LHCN-M2 (cell line): ENCODE results near the gene VAV2. TPM values are rescaled to one million over a fixed set of nuclear protein-coding genes. Genes with fewer than 3 reads are reported as not detected.

Experiments used
- DNase-seq: peaks from one replicate; pipeline ENCODE4 v3.0.0-alpha.2; 2012; ENCODE audit warnings: low read depth
- total RNA-seq: library from RNA; depleted of rRNA; stranded (reverse); fragments of >200 nt; gene quantifications from 2 replicates; pipeline ENCODE4 v1.2.3, GENCODE V29; 2014

Gene VAV2
- total RNA-seq, 1 experiment from 2014 or later, result 13.0 TPM

- DNase-seq, result no peak
Observed at GRCh38 chr9:134027561-134027960, 35.4 kb upstream of the VAV2 start.

GRCh38 chr9:134026981-134027380 lies 34.9 kb upstream of the VAV2 start:
- no peak for DNase-seq

DNA sequence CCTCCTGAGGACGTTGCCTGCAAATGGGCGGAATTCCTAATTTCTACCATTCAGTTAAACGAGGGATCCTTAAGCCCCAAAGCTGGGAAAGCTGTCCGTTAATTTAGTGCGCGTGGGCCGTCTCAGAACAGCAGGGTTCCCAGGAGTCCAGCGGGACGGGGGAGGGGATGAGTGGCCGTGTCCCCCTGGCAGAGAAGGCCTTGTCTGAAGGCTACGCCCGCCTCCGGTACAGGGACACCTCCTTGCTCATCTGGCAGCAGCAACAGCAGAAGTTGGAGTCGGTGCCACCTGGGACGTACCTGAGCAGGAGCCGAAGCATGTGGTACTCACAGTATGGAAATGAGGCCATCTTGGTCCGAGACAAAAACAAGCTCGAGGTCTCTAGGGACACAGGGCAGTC lies 34.5 kb upstream of the VAV2 start:
- DNase-seq, result no peak

DNA sequence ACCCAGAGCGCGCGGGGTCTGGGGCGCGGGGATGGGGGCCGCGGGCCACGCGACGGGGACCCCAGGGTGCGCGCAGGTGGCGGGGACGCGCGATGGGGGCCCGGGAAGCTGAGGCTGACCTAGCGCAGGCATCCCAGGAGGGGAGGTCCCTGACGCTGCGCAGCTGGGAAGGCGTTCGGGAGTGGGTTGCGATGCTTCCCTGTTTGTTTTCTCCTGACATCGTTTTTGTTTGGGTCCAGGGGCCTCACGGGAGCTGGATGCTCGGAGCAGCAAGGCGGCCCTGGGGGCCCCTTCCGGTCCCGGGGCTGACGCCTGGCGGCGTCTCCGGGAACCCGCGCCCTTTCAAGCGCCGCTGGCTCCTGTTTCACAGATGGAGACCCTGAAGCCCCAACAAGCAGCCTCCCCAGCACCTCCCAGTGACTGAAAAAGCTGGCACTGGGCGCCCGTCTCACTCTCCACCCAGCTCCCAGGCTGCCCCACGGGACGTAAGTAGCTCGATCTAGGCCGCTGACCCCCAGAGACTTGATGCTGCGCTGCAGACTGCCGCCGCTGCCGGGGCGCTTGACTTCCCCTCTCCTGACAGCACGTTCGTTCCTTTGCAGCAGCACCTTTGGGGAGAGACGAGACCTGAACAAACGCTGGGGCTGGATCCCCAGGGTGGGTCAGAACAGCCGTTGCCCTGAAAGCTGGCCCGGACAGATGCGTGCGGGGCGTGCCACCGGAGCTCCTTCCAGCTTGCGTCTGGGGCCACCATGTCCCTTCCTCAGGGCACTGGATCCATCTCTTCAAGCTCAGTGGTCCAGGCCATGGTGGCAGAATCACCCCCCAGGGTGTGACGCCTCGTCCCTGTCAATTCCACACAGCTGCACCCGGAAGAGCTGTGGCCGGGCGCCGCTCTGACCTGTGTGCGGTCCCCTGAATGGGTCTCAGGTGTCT lies 33.8 kb upstream of the VAV2 start:
- peak; percentile 22 for DNase-seq

DNA sequence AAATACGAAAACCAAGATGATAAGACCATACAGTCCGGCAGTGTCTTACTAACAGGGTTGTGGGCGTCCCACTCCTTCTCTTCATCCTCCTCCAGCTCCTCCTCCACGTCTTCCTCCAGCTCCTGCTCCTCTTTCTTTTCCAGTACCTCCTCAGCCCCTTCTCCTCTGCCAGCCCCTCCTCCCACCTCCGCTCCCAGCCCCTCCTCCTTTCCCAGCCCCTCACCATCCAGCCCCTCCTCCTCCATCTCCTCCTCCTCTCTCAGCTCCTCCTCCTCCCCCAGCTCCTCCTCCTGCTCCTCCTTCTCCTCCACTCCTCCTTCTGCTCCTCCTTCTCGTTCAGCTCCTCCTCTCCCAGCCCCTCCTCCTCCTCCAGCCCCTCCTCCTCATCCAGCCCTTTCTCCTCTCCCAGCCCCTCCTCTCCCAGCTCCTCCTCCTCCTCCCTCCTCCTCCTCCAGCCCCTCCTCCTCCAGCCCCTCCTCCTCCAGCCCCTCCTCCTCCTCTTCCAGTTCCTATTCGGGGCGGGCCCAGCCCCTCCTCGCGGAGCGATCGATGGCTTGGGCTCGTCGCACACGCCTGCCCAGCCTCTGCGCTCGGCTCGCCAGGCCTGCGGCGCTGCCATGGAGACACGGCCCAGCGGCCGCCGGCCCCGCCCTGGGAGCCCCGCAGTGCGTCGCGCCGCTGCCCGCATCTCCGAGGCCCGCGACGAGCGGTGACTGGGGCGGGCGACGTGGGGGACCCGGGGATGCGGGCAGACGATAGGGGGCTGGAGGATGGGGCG lies 32.9 kb upstream of the VAV2 start, which contains the start of gene BRD3OS:
BRD3OS (plus strand) TSS at position 654 of the 778 bp plus-strand sequence. CDS start 1,267 bp downstream, outside the sequence.
- peak; percentile 97 for DNase-seq

DNA sequence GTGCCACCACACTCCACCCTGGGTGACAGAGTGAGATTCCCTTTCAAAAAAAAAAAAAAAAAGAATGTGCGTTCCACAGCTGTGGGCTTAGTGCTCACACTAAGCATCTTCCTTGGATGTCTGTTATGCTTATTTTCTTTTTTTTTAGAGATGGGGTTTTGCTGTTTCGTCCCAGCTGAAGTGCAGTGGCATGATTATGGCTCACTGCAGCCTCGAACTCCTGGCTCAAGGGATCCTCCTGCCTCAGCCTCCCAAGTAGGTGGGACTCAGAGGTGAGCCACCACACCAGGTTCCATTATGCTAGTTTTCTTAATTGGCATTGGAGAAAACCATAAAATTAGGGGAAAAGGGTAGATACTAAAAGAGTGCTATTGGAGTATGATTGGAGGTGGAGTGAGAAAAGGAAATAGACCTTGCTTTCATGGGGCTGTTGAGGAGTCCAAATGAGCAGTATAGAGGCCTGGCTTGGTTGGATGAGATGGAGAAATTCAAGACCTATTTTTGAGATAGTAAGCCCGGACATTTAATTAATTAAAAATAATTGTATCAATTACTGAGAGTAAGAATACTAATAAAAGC lies 32.2 kb upstream of the VAV2 start:
- DNase-seq, result no peak

DNA sequence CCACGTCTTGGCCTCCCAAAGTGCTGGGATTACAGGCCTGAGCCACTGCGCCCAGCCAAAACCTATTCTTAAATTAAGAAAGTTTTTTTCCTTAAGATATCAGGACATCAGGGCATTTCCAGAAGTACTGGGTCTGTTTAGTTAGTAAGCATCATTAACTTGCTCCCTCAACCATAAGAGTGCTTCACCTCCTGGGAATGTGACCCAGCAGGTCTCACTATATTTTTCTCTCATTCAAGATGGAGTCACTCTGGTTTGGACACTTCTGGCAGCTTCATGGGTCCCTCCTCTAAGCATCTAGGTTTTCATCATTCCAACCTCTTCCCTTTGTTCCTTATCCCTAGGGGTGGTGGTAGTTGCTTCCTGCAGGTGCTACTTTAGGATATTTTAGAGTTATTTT lies 22.8 kb upstream of the VAV2 start:
- DNase-seq, result no peak

DNA sequence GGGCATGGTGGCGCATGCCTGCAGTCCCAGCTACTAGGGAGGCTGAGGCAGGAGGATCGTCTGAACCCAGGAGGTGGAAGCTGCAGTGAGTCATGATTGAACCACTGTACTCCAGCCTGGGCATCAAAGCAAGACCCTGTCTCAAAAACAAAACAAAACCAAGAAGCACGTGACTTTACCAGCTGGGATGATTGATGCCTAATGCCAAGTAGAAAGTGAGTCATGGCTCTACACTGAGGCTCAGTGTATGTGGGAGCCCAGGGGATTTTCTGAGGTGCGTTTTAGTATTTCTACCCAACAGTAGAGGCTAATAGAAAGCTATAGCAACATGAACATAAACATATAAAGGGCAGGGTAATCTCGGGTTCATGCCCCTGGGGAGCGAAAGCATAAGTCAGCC lies 19.3 kb upstream of the VAV2 start:
- peak; percentile 20 for DNase-seq

GRCh38 chr9:134010310-134011173 lies 18.4 kb upstream of the VAV2 start:
- DNase-seq, result peak; percentile 39

DNA sequence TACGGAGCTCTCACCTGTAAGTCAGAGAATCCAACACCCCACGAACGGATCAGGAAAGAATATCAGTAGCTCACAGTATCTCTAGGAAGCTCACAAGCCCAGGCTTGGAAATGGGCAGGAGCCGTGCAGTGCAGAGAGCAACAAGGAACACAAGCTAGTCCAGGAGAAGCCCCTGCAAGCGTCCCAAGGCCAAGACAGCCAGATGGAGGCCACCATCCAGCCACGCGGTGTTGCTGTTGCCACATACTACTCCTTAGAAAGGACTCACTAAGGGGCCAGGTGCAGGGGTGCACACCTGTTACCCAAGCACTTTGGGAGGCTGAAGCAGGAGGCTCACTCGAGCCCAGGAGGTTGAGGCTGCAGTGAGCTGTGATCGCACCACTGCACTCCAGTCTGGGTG lies 15.4 kb upstream of the VAV2 start:
- DNase-seq, result no peak

DNA sequence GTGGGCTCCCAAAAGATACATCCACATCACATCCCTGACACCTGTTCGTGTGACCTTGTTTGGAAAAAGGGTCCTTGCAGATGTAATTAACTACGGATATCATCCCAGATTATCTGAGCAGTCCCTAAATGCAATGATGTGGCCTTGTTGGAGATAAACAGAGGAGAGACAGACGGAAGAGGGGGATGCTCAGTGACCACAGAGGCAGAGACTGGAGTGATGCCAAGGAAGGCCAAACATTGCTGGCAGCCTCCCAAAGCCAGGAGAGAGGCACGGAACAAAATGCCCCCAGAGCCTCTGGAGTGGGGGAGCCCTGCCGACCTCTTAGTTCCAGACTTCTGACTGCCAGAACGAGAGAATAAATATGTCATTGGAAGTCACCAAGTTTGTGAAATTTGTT lies 15.0 kb upstream of the VAV2 start:
- no peak for DNase-seq

DNA sequence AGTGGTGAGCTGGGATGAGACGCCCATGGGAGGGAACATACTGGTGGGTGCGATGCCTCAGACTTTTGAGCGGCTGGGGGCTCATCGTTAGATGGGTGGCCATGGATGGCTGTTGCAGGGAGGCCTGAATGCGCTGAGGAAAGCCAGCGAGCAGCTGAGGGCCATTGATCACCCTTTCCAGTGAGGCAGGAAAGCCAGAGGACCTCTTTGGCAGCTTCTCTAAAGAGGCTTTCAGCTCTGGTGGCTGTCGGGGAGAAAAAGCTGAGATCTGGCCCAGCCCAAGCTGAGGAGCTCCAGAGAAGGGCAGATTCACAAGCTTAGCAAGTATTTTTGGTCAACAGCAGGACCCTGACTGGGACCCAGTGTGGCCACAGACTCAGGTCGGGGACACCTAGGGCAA lies 13.3 kb upstream of the VAV2 start:
- DNase-seq, result no peak

DNA sequence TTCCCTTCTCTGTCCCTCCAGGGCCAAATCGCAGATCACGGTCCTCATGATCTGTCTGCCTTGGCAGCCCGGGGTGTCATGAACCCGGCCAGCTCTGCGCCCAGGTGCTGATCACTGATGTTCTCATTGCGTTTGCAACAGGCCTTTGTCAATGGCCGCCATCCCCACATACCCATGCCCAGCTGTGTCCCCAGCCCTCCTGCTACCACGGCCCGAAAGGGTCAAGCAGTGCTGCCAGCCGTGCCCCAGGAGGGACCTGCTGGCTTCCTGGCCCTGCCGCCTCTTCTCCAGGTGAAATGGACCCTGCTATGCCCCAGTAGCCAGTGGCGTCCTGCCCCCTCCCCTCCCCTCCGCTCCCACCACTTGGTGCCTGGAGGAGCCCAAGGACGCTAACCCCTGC lies 12.8 kb upstream of the VAV2 start:
- no peak for DNase-seq

DNA sequence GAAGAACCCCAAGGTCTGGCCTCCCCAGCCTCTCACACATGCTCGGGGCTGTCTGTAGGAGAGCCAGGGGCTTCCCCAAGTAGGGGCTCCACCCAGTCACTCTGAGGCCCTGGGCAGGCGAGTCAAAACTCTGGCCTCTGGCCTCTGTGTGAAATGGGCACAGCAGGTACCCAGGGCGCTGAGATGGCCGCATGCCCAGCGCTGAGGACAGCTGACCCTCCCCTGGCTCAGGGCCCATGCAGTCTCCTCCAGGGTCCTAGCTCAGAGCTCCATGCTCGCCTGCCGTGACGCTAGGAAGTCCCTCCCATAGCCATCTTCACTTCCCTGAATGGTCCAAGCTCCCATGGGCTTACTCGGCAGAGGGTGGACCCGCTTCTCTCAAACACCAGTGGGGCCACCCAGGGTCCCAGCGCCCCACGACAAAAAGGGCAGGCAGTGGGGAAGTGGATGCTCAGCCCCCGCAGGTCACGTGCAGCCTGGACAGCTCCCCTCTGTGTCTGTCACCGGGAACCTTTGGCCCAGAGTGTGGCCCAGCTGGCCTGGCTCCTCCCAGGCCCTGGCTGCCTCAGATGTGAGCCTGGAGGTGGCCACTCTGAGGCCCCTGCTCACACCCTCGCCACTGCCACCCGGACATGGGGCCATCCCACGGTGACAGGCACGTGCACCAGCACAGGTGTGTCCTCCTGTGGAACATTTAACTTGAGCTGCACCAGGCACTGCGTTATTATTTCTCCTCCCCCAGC lies 12.2 kb upstream of the VAV2 start:
- DNase-seq, result no peak

- no peak for DNase-seq
Observed at GRCh38 chr9:134003237-134003636, 11.1 kb upstream of the VAV2 start.

GRCh38 chr9:134002796-134003195 lies 10.7 kb upstream of the VAV2 start:
- no peak for DNase-seq

- no peak for DNase-seq
Observed at GRCh38 chr9:133999851-134000265, 7.7 kb upstream of the VAV2 start.

GRCh38 chr9:133998915-133999595 lies 6.9 kb upstream of the VAV2 start:
- peak; percentile 56 for DNase-seq

DNA sequence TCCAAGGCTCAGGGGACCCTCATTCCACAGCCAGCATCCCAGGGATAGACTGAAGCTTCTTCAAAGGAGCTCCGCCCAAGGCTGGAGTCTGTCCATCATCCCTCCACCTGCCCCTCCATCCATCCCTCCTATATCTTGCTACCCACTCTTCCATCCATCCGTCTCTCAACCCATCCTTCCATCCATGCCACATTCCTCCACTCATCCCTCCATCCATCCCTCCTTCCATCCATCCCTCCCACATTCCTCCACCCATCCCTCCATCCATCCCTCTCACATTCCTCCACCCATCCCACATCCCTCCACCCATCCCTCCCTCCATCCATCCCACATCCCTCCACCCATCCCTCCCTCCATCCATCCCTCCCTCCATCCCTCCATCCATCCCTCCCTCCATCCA lies 5.5 kb upstream of the VAV2 start:
- DNase-seq, result no peak
